ENCODE data around the gene GHDC.
"Not testable (repeated sequence)": the region's sequence is repeated elsewhere in the genome, so short reads cannot be mapped to it uniquely, and the experiment has no call there.

The GHDC gene

GRCh38 chr17:42155614-42156045 lies 38.7 kb downstream of the GHDC start:
- Histone ChIP-seq H3K9me3 (ENCODE audit: control insufficient read depth in 2 of 2, low read length in 2 of 2) (no peaks in the 10 kb centered on the region), H3K4me1 (ENCODE audit: control insufficient read depth in 2 of 2, insufficient read depth in 2 of 2, low read length in 2 of 2) (peaks cover 16% of the 10 kb centered on the region in 2 donors), H3K27ac (ENCODE audit: low read depth in 2 of 2, low read length in 2 of 2) (no peak overlapping the region), H3K4me3 (ENCODE audit: low read length in 2 of 2) (peak overlapping the region; percentile 43 to 62), H3K36me3 (ENCODE audit: control insufficient read depth in 2 of 2, insufficient read depth in 2 of 2, low read length in 2 of 2) (peaks cover 2 to 8% of the 10 kb centered on the region in 2 donors), H3K9ac (ENCODE audit: low read depth in 1 of 2, low read length in 2 of 2) (peak overlapping the region in 1 of 2 donors; percentile 38), H3K27me3 (ENCODE audit: control insufficient read depth in 2 of 2, insufficient read depth in 2 of 2, low read length in 2 of 2) (no peaks in the 10 kb centered on the region)

GRCh38 chr17:42153919-42154742 lies 40.2 kb downstream of the GHDC start:
- peak overlapping the region; percentile 87 to 97 for H3K9ac ChIP-seq (ENCODE audit: low read depth in 1 of 2, low read length in 2 of 2)
- H3K36me3 ChIP-seq (ENCODE audit: control insufficient read depth in 2 of 2, insufficient read depth in 2 of 2, low read length in 2 of 2): peaks cover 2 to 8% of the 10 kb centered on the region in 2 donors
- peaks cover 16% of the 10 kb centered on the region in 2 donors for H3K4me1 ChIP-seq (ENCODE audit: control insufficient read depth in 2 of 2, insufficient read depth in 2 of 2, low read length in 2 of 2)
- peak overlapping the region; percentile 93 to 99 for H3K4me3 ChIP-seq (ENCODE audit: low read length in 2 of 2)
- no peaks in the 10 kb centered on the region for H3K27me3 ChIP-seq (ENCODE audit: control insufficient read depth in 2 of 2, insufficient read depth in 2 of 2, low read length in 2 of 2)
- no peaks in the 10 kb centered on the region for H3K9me3 ChIP-seq (ENCODE audit: control insufficient read depth in 2 of 2, low read length in 2 of 2)
- peak overlapping the region; percentile 61 to 78 for H3K27ac ChIP-seq (ENCODE audit: low read depth in 2 of 2, low read length in 2 of 2)

- Histone ChIP-seq H3K4me1 (ENCODE audit: control insufficient read depth in 2 of 2, insufficient read depth in 2 of 2, low read length in 2 of 2) (no peaks in the 10 kb centered on the region), H3K27ac (ENCODE audit: low read depth in 2 of 2, low read length in 2 of 2) (no peak overlapping the region), H3K4me3 (ENCODE audit: low read length in 2 of 2) (no peak overlapping the region), H3K27me3 (ENCODE audit: control insufficient read depth in 2 of 2, insufficient read depth in 2 of 2, low read length in 2 of 2) (no peaks in the 10 kb centered on the region), H3K9me3 (ENCODE audit: control insufficient read depth in 2 of 2, low read length in 2 of 2) (no peaks in the 10 kb centered on the region), H3K9ac (ENCODE audit: low read depth in 1 of 2, low read length in 2 of 2) (no peak overlapping the region), H3K36me3 (ENCODE audit: control insufficient read depth in 2 of 2, insufficient read depth in 2 of 2, low read length in 2 of 2) (peaks cover 14 to 31% of the 10 kb centered on the region in 2 donors)
Measured at GRCh38 chr17:42146911-42147607, 47.2 kb downstream of the GHDC start.

- not testable (repeated sequence) for H3K4me1 ChIP-seq (ENCODE audit: control insufficient read depth in 2 of 2, insufficient read depth in 2 of 2, low read length in 2 of 2); H3K9ac ChIP-seq (ENCODE audit: low read depth in 1 of 2, low read length in 2 of 2); H3K4me3 ChIP-seq (ENCODE audit: low read length in 2 of 2); H3K27ac ChIP-seq (ENCODE audit: low read depth in 2 of 2, low read length in 2 of 2); H3K27me3 ChIP-seq (ENCODE audit: control insufficient read depth in 2 of 2, insufficient read depth in 2 of 2, low read length in 2 of 2); H3K9me3 ChIP-seq (ENCODE audit: control insufficient read depth in 2 of 2, low read length in 2 of 2)
- H3K36me3 ChIP-seq (ENCODE audit: control insufficient read depth in 2 of 2, insufficient read depth in 2 of 2, low read length in 2 of 2): peaks cover 21 to 35% of the 10 kb centered on the region in 2 donors
Measured at GRCh38 chr17:42143138-42143537, 51.2 kb downstream of the GHDC start.

GRCh38 chr17:42142371-42142896 lies 51.9 kb downstream of the GHDC start:
- H3K9me3 ChIP-seq (ENCODE audit: control insufficient read depth in 2 of 2, low read length in 2 of 2): no peaks in the 10 kb centered on the region
- H3K27ac ChIP-seq (ENCODE audit: low read depth in 2 of 2, low read length in 2 of 2): no peak overlapping the region
- peaks cover 18 to 33% of the 10 kb centered on the region in 2 donors for H3K36me3 ChIP-seq (ENCODE audit: control insufficient read depth in 2 of 2, insufficient read depth in 2 of 2, low read length in 2 of 2)
- H3K4me1 ChIP-seq (ENCODE audit: control insufficient read depth in 2 of 2, insufficient read depth in 2 of 2, low read length in 2 of 2): peaks cover 0 to 5% of the 10 kb centered on the region in 2 donors
- no peak overlapping the region for H3K9ac ChIP-seq (ENCODE audit: low read depth in 1 of 2, low read length in 2 of 2)
- no peaks in the 10 kb centered on the region for H3K27me3 ChIP-seq (ENCODE audit: control insufficient read depth in 2 of 2, insufficient read depth in 2 of 2, low read length in 2 of 2)
- no peak overlapping the region for H3K4me3 ChIP-seq (ENCODE audit: low read length in 2 of 2)

GRCh38 chr17:42141382-42141781 lies 52.9 kb downstream of the GHDC start:
- Histone ChIP-seq H3K4me1 (ENCODE audit: control insufficient read depth in 2 of 2, insufficient read depth in 2 of 2, low read length in 2 of 2) (peaks cover 6 to 8% of the 10 kb centered on the region in 2 donors), H3K9ac (ENCODE audit: low read depth in 1 of 2, low read length in 2 of 2) (no peak overlapping the region), H3K4me3 (ENCODE audit: low read length in 2 of 2) (no peak overlapping the region), H3K27ac (ENCODE audit: low read depth in 2 of 2, low read length in 2 of 2) (no peak overlapping the region), H3K27me3 (ENCODE audit: control insufficient read depth in 2 of 2, insufficient read depth in 2 of 2, low read length in 2 of 2) (no peaks in the 10 kb centered on the region), H3K36me3 (ENCODE audit: control insufficient read depth in 2 of 2, insufficient read depth in 2 of 2, low read length in 2 of 2) (peaks cover 13 to 28% of the 10 kb centered on the region in 2 donors), H3K9me3 (ENCODE audit: control insufficient read depth in 2 of 2, low read length in 2 of 2) (no peaks in the 10 kb centered on the region)

- H3K9me3 ChIP-seq (ENCODE audit: control insufficient read depth in 2 of 2, low read length in 2 of 2); H3K4me3 ChIP-seq (ENCODE audit: low read length in 2 of 2); H3K27me3 ChIP-seq (ENCODE audit: control insufficient read depth in 2 of 2, insufficient read depth in 2 of 2, low read length in 2 of 2); H3K27ac ChIP-seq (ENCODE audit: low read depth in 2 of 2, low read length in 2 of 2); H3K9ac ChIP-seq (ENCODE audit: low read depth in 1 of 2, low read length in 2 of 2): not testable (repeated sequence)
- peaks cover 12% of the 10 kb centered on the region in 2 donors for H3K4me1 ChIP-seq (ENCODE audit: control insufficient read depth in 2 of 2, insufficient read depth in 2 of 2, low read length in 2 of 2)
- peaks cover 13 to 28% of the 10 kb centered on the region in 2 donors for H3K36me3 ChIP-seq (ENCODE audit: control insufficient read depth in 2 of 2, insufficient read depth in 2 of 2, low read length in 2 of 2)
Measured at GRCh38 chr17:42140690-42141089, 53.6 kb downstream of the GHDC start.
